B cell (primary cell): ENCODE results near the gene EXOC4.

Source experiments
- CTCF ChIP-seq: fragments of 200-600 bp; IDR thresholded peaks from one replicate; pipeline ENCODE4 v1.8.0; 2022; ENCODE audit warnings: antibody characterized with exemption, mild to moderate bottlenecking
- EZH2 ChIP-seq: IDR thresholded peaks from 2 replicates; pipeline ENCODE4 v1.6.1; 2012; ENCODE audit warnings: borderline replicate concordance, low read depth, mild to moderate bottlenecking, moderate library complexity, low read length; ENCODE audit not compliant: insufficient read depth, poor library complexity, severe bottlenecking

- TF ChIP-seq CTCF (no peak), EZH2 (no peak)
Observed at GRCh38 chr7:133619491-133619890, 366.6 kb downstream of the EXOC4 start.
